Astrocyte of the spinal cord (primary cell): ENCODE data around the gene R3HDM2.
"Not testable (repeated sequence)": the region's sequence is repeated elsewhere in the genome, so short reads cannot be mapped to it uniquely, and the experiment has no call there.

Experiments used
- DNase-seq: peaks from one replicate; pipeline ENCODE4 v3.0.0; 2011; ENCODE audit warnings: low read depth, low spot score
- H3K4me3 ChIP-seq: 2 replicates; pipeline ENCODE4 v1.5.1; 2011; ENCODE audit warnings: low read depth, mild to moderate bottlenecking, low read length, moderate library complexity
- CTCF ChIP-seq: IDR thresholded peaks from 2 replicates; pipeline ENCODE4 v1.5.1; 2012; ENCODE audit warnings: low read depth, mild to moderate bottlenecking, low read length, inconsistent platforms
- in situ Hi-C: cut with HindIII; loops from 2 replicates; pipeline ENCODE4 v1.10.0; 2017; ENCODE audit warnings: low sequenced_read_pairs

The R3HDM2 gene

GRCh38 chr12:57340104-57340503 lies 90.7 kb downstream of the R3HDM2 start:
- TF ChIP-seq CTCF: no peak
- no peak overlapping the region for H3K4me3 ChIP-seq
- peak; percentile 86 for DNase-seq
- in situ Hi-C loops: no loop called here

GRCh38 chr12:57336299-57336698 lies 94.5 kb downstream of the R3HDM2 start:
- in situ Hi-C loops, H3K4me3 ChIP-seq, DNase-seq: not testable (repeated sequence)

GRCh38 chr12:57334219-57334618 lies 96.6 kb downstream of the R3HDM2 start:
- no peak for DNase-seq
- no peak overlapping the region for H3K4me3 ChIP-seq

GRCh38 chr12:57332646-57333312 lies 98.1 kb downstream of the R3HDM2 start:
- TF ChIP-seq CTCF: no peak
- H3K4me3 ChIP-seq: no peak overlapping the region
- DNase-seq: no peak
- in situ Hi-C loops: no loop called here

More at GRCh38 chr12:57334219-57334618, 96.6 kb downstream of the R3HDM2 start:
- no peak for TF ChIP-seq CTCF
- in situ Hi-C loops: no loop called here

GRCh38 chr12:57330992-57331391 lies 99.9 kb downstream of the R3HDM2 start:
- no peak for DNase-seq
- TF ChIP-seq CTCF: no peak
- in situ Hi-C loops: no loop called here
- H3K4me3 ChIP-seq: no peak overlapping the region

- in situ Hi-C loops: no loop called here
- H3K4me3 ChIP-seq: no peak overlapping the region
- no peak for TF ChIP-seq CTCF
- DNase-seq: no peak
These were observed 101.6 kb downstream of the R3HDM2 start for GRCh38 chr12:57329219-57329618.

- TF ChIP-seq CTCF: no peak
- H3K4me3 ChIP-seq: no peak overlapping the region
- in situ Hi-C loops: no loop called here
- no peak for DNase-seq
These were observed 105.4 kb downstream of the R3HDM2 start for GRCh38 chr12:57325395-57325794.
